Bronchial epithelial cell (primary cell): ENCODE results near the gene PPP2R2C. TPM values are rescaled to one million over a fixed set of nuclear protein-coding genes. Genes with fewer than 3 reads are reported as not detected.

Experiments
- DNase-seq: peaks from one replicate; pipeline ENCODE4 v3.0.0-alpha.2; 2010; ENCODE audit warnings: low read depth
- FAIRE-seq: peaks from 2 replicates; lab custom pipeline; 2011; peaks lifted over from hg19 to GRCh38; lab: Jason Lieb, UNC
- H3K27me3 ChIP-seq: 2 replicates; pipeline ENCODE4 v1.5.1; 2011; ENCODE audit warnings: low read length; ENCODE audit not compliant: control insufficient read depth, insufficient read depth
- H3K36me3 ChIP-seq: 2 replicates; pipeline ENCODE4 v1.5.1; 2011; ENCODE audit warnings: low read length; ENCODE audit not compliant: control insufficient read depth, insufficient read depth
- H3K4me3 ChIP-seq: 2 replicates; pipeline ENCODE4 v1.5.1; 2011; ENCODE audit warnings: mild to moderate bottlenecking, low read depth, low read length, control low read depth
- CTCF ChIP-seq: IDR thresholded peaks from 2 replicates; pipeline ENCODE4 v1.5.1; 2011; ENCODE audit warnings: mild to moderate bottlenecking, moderate library complexity, low read length, control low read depth, inconsistent platforms; ENCODE audit not compliant: insufficient read depth, severe bottlenecking
- total RNA-seq: library from RNA; depleted of rRNA; stranded (reverse); fragments of >200 nt; gene quantifications from 2 replicates; pipeline ENCODE4 v1.2.1, GENCODE V29; 2014

The PPP2R2C gene
- total RNA-seq, 1 donor from 2014 or later = 1.1 TPM

- TF ChIP-seq CTCF = no peak
- Histone ChIP-seq H3K4me3 (no peak overlapping the region), H3K27me3 (no peaks in the 10 kb centered on the region), H3K36me3 (no peaks in the 10 kb centered on the region)
- FAIRE-seq (no peak), DNase-seq (no peak)
Measured at GRCh38 chr4:6498511-6499237, 26.3 kb upstream of the PPP2R2C start.

DNA sequence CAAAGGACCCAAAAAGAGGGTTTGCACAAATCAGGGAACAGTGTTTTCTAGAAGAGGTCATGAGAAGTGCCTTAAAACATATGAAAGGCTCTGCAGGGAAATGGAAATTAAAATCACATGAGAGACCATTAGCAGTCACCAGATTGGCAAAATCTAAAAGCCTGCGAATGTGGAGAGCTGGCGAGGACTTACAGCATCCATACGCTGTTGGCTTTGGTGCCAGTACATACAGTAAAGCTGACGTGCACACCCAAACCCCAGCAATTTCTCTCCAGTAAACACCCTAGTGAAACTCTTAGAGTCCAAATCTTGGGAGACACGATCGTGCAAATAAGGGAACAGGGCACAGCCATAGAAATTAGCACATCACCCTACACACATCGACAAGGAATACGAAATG is 25.4 kb upstream of the PPP2R2C start:
- H3K36me3 ChIP-seq = no peaks in the 10 kb centered on the region
- H3K4me3 ChIP-seq = no peak overlapping the region
- FAIRE-seq (no peak), DNase-seq (no peak)
- TF ChIP-seq CTCF = no peak
- no peaks in the 10 kb centered on the region for H3K27me3 ChIP-seq

DNA sequence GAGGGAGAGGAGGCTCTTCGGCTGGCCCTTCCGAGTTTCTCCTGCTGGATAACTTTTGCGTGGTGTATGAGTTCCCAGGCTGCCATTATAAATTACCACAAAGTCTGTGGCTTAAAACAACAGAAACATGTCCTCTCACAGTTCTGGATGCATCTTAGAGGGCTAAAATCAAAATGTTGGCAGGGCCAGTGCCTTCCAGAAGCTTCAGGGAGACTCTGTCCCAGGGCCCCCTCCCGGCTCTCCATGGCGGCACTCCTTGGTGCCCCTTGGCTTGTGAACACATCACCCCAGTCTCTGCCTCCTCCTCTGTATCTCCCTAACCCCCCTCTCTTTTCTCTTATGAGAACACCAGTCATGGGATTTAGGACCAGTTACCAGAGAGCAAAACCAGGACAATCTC is 23.3 kb upstream of the PPP2R2C start:
- Histone ChIP-seq H3K4me3 (no peak overlapping the region), H3K27me3 (no peaks in the 10 kb centered on the region), H3K36me3 (no peaks in the 10 kb centered on the region)
- no peak for FAIRE-seq
- TF ChIP-seq CTCF = no peak
- no peak for DNase-seq

GRCh38 chr4:6495296-6495590 is 22.8 kb upstream of the PPP2R2C start:
- no peak for TF ChIP-seq CTCF
- Histone ChIP-seq H3K4me3 (no peak overlapping the region), H3K36me3 (no peaks in the 10 kb centered on the region), H3K27me3 (no peaks in the 10 kb centered on the region)
- FAIRE-seq (no peak), DNase-seq (no peak)

GRCh38 chr4:6494431-6495295 is 22.2 kb upstream of the PPP2R2C start:
- no peak overlapping the region for H3K4me3 ChIP-seq
- no peak for TF ChIP-seq CTCF
- no peak for FAIRE-seq
- no peaks in the 10 kb centered on the region for H3K36me3 ChIP-seq
- no peaks in the 10 kb centered on the region for H3K27me3 ChIP-seq
- DNase-seq = no peak
